ENCODE data around the gene PXK. TPM values are rescaled to one million over a fixed set of nuclear protein-coding genes. Genes with fewer than 3 reads are reported as not detected.

The PXK gene
- total and polyA plus RNA-seq, 8 donors, result 8.3 to 54.0 (median 31.1) TPM

GRCh38 chr3:58346368-58346767 lies 13.7 kb downstream of the PXK start:
- WGBS, 5 donors, result 47 to 96% (median 87%) methylated on average over 2 of the region's 2 CpGs
- H3K9me3 ChIP-seq, result no peaks in the 10 kb centered on the region
- DNase-seq, result no peak
- no peak overlapping the region for H3K4me3 ChIP-seq
- TF ChIP-seq, protein P1, sequence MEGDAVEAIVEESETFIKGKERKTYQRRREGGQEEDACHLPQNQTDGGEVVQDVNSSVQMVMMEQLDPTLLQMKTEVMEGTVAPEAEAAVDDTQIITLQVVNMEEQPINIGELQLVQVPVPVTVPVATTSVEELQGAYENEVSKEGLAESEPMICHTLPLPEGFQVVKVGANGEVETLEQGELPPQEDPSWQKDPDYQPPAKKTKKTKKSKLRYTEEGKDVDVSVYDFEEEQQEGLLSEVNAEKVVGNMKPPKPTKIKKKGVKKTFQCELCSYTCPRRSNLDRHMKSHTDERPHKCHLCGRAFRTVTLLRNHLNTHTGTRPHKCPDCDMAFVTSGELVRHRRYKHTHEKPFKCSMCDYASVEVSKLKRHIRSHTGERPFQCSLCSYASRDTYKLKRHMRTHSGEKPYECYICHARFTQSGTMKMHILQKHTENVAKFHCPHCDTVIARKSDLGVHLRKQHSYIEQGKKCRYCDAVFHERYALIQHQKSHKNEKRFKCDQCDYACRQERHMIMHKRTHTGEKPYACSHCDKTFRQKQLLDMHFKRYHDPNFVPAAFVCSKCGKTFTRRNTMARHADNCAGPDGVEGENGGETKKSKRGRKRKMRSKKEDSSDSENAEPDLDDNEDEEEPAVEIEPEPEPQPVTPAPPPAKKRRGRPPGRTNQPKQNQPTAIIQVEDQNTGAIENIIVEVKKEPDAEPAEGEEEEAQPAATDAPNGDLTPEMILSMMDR (IDR thresholded peaks at IDR 0.05), result no peak
- TF ChIP-seq EP300 (IDR thresholded peaks at IDR 0.05), result no peak
- TF ChIP-seq POLR2AphosphoS5 (IDR thresholded peaks at IDR 0.05), result no peak
- TF ChIP-seq POLR2A (IDR thresholded peaks at IDR 0.05), result no peak
- peaks cover 0 to 50% (median 13%) of the 10 kb centered on the region in 4 donors for H3K4me1 ChIP-seq
- H3K27me3 ChIP-seq, result no peaks in the 10 kb centered on the region
- H3K27ac ChIP-seq, result no peak overlapping the region
- H3K36me3 ChIP-seq, result peaks cover 0 to 12% (median 3%) of the 10 kb centered on the region in 4 donors
- intact Hi-C loops (cut with DNase I; ENCODE audit: low total_unique reads), result no loop called here

DNA sequence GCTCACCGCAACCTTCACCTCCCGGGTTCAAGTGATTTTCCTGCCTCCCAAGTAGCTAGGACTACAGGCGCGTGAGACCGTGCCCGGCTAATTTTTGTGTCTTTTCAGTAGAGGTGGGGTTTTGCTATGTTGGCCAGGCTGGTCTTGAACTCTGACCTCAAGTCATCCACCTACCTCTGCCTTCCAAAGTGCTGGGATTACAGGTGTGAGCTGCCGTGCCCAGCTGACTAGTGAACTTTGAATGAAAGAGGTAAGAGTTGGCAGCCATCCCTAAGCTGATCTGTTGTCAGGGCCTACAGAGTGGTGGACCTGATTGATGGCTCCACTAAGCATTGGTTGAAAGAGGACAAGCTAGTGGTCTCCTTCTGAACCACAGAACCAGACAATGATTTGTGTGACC lies 15.3 kb downstream of the PXK start:
- H3K36me3 ChIP-seq, result peaks cover 0 to 7% (median 2%) of the 10 kb centered on the region in 4 donors
- intact Hi-C loops (cut with DNase I; ENCODE audit: low total_unique reads), result no loop called here
- no peak for DNase-seq
- no peak overlapping the region for H3K4me3 ChIP-seq
- H3K27ac ChIP-seq, result no peak overlapping the region
- no peaks in the 10 kb centered on the region for H3K27me3 ChIP-seq
- 90 to 94% (median 91%) methylated on average over 7 of the region's 7 CpGs for WGBS, 5 donors
- H3K9me3 ChIP-seq, result no peaks in the 10 kb centered on the region
- no peak for TF ChIP-seq POLR2A (IDR thresholded peaks at IDR 0.05)
- TF ChIP-seq POLR2AphosphoS5 (IDR thresholded peaks at IDR 0.05), result no peak
- TF ChIP-seq, protein P1 (IDR thresholded peaks at IDR 0.05), result no peak
- TF ChIP-seq EP300 (IDR thresholded peaks at IDR 0.05), result no peak
- H3K4me1 ChIP-seq, result peaks cover 0 to 55% (median 10%) of the 10 kb centered on the region in 4 donors

DNA sequence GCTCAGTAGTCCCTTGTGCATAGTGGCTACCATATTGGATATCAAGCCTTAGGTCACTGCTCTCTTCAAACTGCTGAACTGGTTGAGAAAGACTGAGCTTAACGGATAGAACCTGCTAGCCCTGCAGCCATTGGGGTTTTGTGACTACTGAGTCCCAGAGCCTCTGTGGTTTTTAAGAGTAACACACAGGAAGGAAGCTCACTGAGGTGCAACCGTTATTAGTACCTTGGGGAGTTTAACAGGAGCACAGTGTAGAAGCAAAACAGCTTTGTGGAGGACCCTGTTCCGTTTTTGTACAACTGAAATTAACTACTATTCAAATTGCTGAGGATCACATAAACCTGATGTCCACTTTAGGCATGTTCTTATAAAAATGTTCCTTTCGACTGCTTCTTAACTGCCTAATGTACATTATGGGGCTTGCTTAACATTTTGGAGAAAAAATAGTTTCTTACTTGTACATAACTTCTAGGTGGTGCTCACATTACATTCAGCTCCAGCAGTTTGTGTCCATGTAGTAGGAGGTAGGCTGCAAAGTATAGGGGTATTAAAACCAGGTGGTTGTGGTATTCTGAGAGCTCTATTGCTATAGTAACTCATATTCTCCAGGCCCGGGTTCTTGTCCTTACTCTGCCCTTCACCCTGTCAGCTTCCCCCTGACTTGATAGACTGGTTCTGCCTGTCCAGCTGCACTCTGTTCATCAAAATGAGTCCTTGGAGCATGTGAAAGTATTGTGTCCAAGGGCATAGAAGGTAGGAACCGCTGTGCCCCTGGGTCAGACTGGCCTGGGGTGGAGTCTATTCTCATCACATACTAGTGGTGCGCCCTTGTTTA lies 17.3 kb downstream of the PXK start:
- no peaks in the 10 kb centered on the region for H3K9me3 ChIP-seq
- no peak overlapping the region for H3K4me3 ChIP-seq
- peak overlapping the region in 2 of 5 donors; percentile 6 to 39 for H3K27ac ChIP-seq
- TF ChIP-seq, protein P1 (IDR thresholded peaks at IDR 0.05), result no peak
- TF ChIP-seq POLR2AphosphoS5 (IDR thresholded peaks at IDR 0.05), result peak in 1 of 3 donors; percentile 26
- no peaks in the 10 kb centered on the region for H3K36me3 ChIP-seq
- WGBS, 5 donors, result 67 to 83% (median 71%) methylated on average over 7 of the region's 7 CpGs
- peak; percentile 51 to 72 for DNase-seq
- H3K4me1 ChIP-seq, result peaks cover 0 to 48% (median 19%) of the 10 kb centered on the region in 4 donors
- H3K27me3 ChIP-seq, result no peaks in the 10 kb centered on the region
- intact Hi-C loops (cut with DNase I; ENCODE audit: low total_unique reads), result no loop called here

GRCh38 chr3:58350627-58351013 lies 17.9 kb downstream of the PXK start:
- intact Hi-C loops (cut with DNase I; ENCODE audit: low total_unique reads), result no loop called here
- peaks cover 2 to 50% (median 23%) of the 10 kb centered on the region in 4 donors for H3K4me1 ChIP-seq
- no peak for TF ChIP-seq EP300 (IDR thresholded peaks at IDR 0.05)
- TF ChIP-seq, protein P1 (IDR thresholded peaks at IDR 0.05), result no peak
- TF ChIP-seq POLR2A (IDR thresholded peaks at IDR 0.05), result no peak
- no peak for TF ChIP-seq POLR2AphosphoS5 (IDR thresholded peaks at IDR 0.05)
- H3K9me3 ChIP-seq, result no peaks in the 10 kb centered on the region
- no peaks in the 10 kb centered on the region for H3K27me3 ChIP-seq
- no peak for DNase-seq
- WGBS, 5 donors, result 70 to 97% (median 80%) methylated on average over 2 of the region's 2 CpGs
- no peak overlapping the region for H3K4me3 ChIP-seq
- H3K27ac ChIP-seq, result peak overlapping the region in 1 of 5 donors; percentile 39
- H3K36me3 ChIP-seq, result no peaks in the 10 kb centered on the region
